Measurements from ENCODE around the gene RHOT2. TPM values are rescaled to one million over a fixed set of nuclear protein-coding genes. Genes with fewer than 3 reads are reported as not detected.

Gene RHOT2
- total RNA-seq, 1 donor from 2014 or later, result 34.0 TPM

DNA sequence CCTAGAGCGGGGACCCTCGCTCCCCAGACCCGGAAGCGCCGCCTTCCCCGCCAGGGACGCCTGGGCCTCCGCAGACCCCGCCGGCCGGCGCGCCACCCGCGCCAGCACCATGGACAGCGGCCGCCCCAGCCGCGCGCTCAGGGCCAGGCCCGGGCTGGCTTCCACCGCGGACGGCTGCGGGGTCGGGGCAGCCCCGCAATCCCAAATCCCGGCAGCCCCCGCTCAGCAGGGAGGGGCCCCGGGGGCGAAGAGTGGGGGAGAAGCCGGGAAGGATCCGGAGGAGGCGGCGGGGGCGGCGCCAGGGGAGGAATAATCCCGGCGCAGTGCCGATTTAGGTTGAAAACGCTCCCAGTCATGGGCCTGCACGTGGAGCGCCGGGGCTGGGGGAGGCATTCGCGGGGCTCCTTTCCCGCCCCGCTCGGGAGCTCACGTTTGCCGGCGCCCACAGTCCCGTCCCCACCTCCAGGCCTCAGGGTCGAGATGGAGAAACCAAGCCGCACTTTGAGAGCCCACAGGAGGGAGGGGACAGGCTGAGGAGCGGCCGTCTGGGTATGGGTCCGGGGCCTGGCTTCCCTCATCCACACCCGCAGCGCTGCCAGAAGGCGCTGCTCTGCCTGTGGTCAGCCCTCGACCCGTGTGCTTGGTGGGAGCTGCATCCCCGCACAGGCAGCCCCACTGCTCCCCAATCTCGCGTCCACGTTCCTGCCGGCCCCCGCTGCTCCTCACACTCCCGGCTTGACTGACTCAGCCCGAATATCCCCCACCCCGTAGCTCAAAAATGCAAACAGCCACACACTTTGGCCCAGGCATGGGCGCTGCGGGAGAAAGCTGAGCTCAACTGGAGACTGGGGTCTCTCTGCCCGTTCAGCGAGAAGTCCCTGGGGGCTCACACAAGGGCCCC is 33.0 kb downstream of the RHOT2 start:
- no peaks in the 10 kb centered on the region for H3K36me3 Mint-ChIP-seq
- DNase-seq (ENCODE audit: low spot score), result peak; percentile 90
- no peak overlapping the region for H3K27ac Mint-ChIP-seq
- peaks cover 48% of the 10 kb centered on the region for H3K27me3 Mint-ChIP-seq (ENCODE audit: insufficient read depth, low read depth)
- H3K9me3 Mint-ChIP-seq, result no peaks in the 10 kb centered on the region
- no peaks in the 10 kb centered on the region for H3K4me1 ChIP-seq
- no peak overlapping the region for H3K9ac ChIP-seq
- H3K4me3 Mint-ChIP-seq, result no peak overlapping the region
- H3K4me2 ChIP-seq, result no peak overlapping the region
- peaks cover 4% of the 10 kb centered on the region for H3F3A ChIP-seq (ENCODE audit: low read depth)
- peaks cover 62% of the 10 kb centered on the region for H4K20me1 ChIP-seq (ENCODE audit: low read depth)
- H3K4me1 Mint-ChIP-seq, result no peaks in the 10 kb centered on the region
- H3K36me3 ChIP-seq, result no peaks in the 10 kb centered on the region
- no peaks in the 10 kb centered on the region for H3K9me3 ChIP-seq (ENCODE audit: low read depth)
- TF ChIP-seq, protein P1, sequence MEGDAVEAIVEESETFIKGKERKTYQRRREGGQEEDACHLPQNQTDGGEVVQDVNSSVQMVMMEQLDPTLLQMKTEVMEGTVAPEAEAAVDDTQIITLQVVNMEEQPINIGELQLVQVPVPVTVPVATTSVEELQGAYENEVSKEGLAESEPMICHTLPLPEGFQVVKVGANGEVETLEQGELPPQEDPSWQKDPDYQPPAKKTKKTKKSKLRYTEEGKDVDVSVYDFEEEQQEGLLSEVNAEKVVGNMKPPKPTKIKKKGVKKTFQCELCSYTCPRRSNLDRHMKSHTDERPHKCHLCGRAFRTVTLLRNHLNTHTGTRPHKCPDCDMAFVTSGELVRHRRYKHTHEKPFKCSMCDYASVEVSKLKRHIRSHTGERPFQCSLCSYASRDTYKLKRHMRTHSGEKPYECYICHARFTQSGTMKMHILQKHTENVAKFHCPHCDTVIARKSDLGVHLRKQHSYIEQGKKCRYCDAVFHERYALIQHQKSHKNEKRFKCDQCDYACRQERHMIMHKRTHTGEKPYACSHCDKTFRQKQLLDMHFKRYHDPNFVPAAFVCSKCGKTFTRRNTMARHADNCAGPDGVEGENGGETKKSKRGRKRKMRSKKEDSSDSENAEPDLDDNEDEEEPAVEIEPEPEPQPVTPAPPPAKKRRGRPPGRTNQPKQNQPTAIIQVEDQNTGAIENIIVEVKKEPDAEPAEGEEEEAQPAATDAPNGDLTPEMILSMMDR (IDR thresholded peaks at IDR 0.05), result no peak
- peak; percentile 96 for TF ChIP-seq EZH2 (IDR thresholded peaks at IDR 0.05)
- peak; percentile 97 for TF ChIP-seq EZH2phosphoT487 (IDR thresholded peaks at IDR 0.05)
- no peak overlapping the region for H3K4me3 ChIP-seq
- H3K27ac ChIP-seq, result no peak overlapping the region
- no peaks in the 10 kb centered on the region for H3K79me2 ChIP-seq (ENCODE audit: low read depth)
- no peak overlapping the region for H2AFZ ChIP-seq (replicated peaks)
- peaks cover 100% of the 10 kb centered on the region for H3K27me3 ChIP-seq

- H3K36me3 ChIP-seq, result no peaks in the 10 kb centered on the region
- H3K4me3 Mint-ChIP-seq, result peak overlapping the region; percentile 44
- H3K27me3 ChIP-seq, result peaks cover 100% of the 10 kb centered on the region
- H3K4me1 Mint-ChIP-seq, result no peaks in the 10 kb centered on the region
- H3K9me3 ChIP-seq (ENCODE audit: low read depth), result no peaks in the 10 kb centered on the region
- H2AFZ ChIP-seq (replicated peaks), result no peak overlapping the region
- H3F3A ChIP-seq (ENCODE audit: low read depth), result peaks cover 13% of the 10 kb centered on the region
- no peak for DNase-seq (ENCODE audit: low spot score)
- H4K20me1 ChIP-seq (ENCODE audit: low read depth), result peaks cover 75% of the 10 kb centered on the region
- H3K27me3 Mint-ChIP-seq (ENCODE audit: insufficient read depth, low read depth), result peaks cover 48% of the 10 kb centered on the region
- no peak overlapping the region for H3K27ac Mint-ChIP-seq
- H3K9ac ChIP-seq, result no peak overlapping the region
- H3K4me2 ChIP-seq, result no peak overlapping the region
- TF ChIP-seq EZH2 (IDR thresholded peaks at IDR 0.05) (no peak), EZH2phosphoT487 (IDR thresholded peaks at IDR 0.05) (no peak)
- TF ChIP-seq, protein P1 (IDR thresholded peaks at IDR 0.05), result no peak
- no peak overlapping the region for H3K27ac ChIP-seq
- no peaks in the 10 kb centered on the region for H3K36me3 Mint-ChIP-seq
- H3K79me2 ChIP-seq (ENCODE audit: low read depth), result no peaks in the 10 kb centered on the region
- H3K4me3 ChIP-seq, result no peak overlapping the region
- no peaks in the 10 kb centered on the region for H3K4me1 ChIP-seq
- no peaks in the 10 kb centered on the region for H3K9me3 Mint-ChIP-seq
Measured at GRCh38 chr16:702341-702740, 34.4 kb downstream of the RHOT2 start.

- Histone ChIP-seq H3K27ac (no peak overlapping the region), H3K9me3 (ENCODE audit: low read depth) (no peaks in the 10 kb centered on the region), H3K79me2 (ENCODE audit: low read depth) (no peaks in the 10 kb centered on the region), H3K27me3 (peaks cover 100% of the 10 kb centered on the region), H2AFZ (replicated peaks) (no peak overlapping the region), H3F3A (ENCODE audit: low read depth) (peaks cover 13% of the 10 kb centered on the region), H3K36me3 (no peaks in the 10 kb centered on the region), H3K4me2 (no peak overlapping the region), H3K9ac (no peak overlapping the region), H3K4me3 (no peak overlapping the region), H3K4me1 (no peaks in the 10 kb centered on the region), H4K20me1 (ENCODE audit: low read depth) (peaks cover 75% of the 10 kb centered on the region)
- Mint-ChIP-seq H3K4me3 (no peak overlapping the region), H3K4me1 (peaks cover 3% of the 10 kb centered on the region), H3K36me3 (no peaks in the 10 kb centered on the region), H3K27me3 (ENCODE audit: insufficient read depth, low read depth) (peaks cover 57% of the 10 kb centered on the region), H3K27ac (no peak overlapping the region), H3K9me3 (no peaks in the 10 kb centered on the region)
- TF ChIP-seq EZH2 (IDR thresholded peaks at IDR 0.05) (no peak), EZH2phosphoT487 (IDR thresholded peaks at IDR 0.05) (no peak)
- TF ChIP-seq, protein P1 (IDR thresholded peaks at IDR 0.05), result no peak
- no peak for DNase-seq (ENCODE audit: low spot score)
Measured at GRCh38 chr16:703406-703805, 35.5 kb downstream of the RHOT2 start.

All from neural progenitor cell (in vitro differentiated cells).